ENCODE measurements around the gene WDHD1. TPM values are rescaled to one million over a fixed set of nuclear protein-coding genes. Genes with fewer than 3 reads are reported as not detected.
"Not testable (repeated sequence)": the region's sequence is repeated elsewhere in the genome, so short reads cannot be mapped to it uniquely, and the experiment has no call there.

The WDHD1 gene
- polyA plus RNA-seq, 1 donor (not counting 4 experiments of a cell fraction or from before 2014, with no cell fraction given) = 13.0 TPM

GRCh38 chr14:54916101-54916500 lies 110.8 kb downstream of the WDHD1 start:
- no peak for DNase-seq (ENCODE audit: low read depth, low spot score)
- Histone ChIP-seq H3K4me1 (ENCODE audit: control insufficient read depth, extremely low read depth, insufficient read depth, low read length) (no peaks in the 10 kb centered on the region), H3K79me2 (ENCODE audit: control insufficient read depth, insufficient read depth, low read length) (no peaks in the 10 kb centered on the region), H3K9me3 (ENCODE audit: control insufficient read depth, low read depth, low read length) (no peaks in the 10 kb centered on the region), H3K9me1 (ENCODE audit: control insufficient read depth, extremely low read depth, insufficient read depth, low read length) (no peaks in the 10 kb centered on the region), H3K9ac (ENCODE audit: control insufficient read depth, extremely low read depth, insufficient read depth, low read length) (no peak overlapping the region), H3K36me3 (ENCODE audit: control insufficient read depth in 2 of 2, extremely low read depth in 1 of 2, insufficient read depth in 2 of 2, low read length in 2 of 2) (no peaks in the 10 kb centered on the region), H3K27ac (ENCODE audit: control insufficient read depth, insufficient read depth, low read length) (no peak overlapping the region), H3K4me2 (ENCODE audit: control insufficient read depth, extremely low read depth, insufficient read depth, low read depth, low read length) (no peak overlapping the region), H4K20me1 (ENCODE audit: control insufficient read depth, extremely low read depth, insufficient read depth, low read length) (no peaks in the 10 kb centered on the region), H2AFZ (ENCODE audit: control insufficient read depth, low read length) (no peak overlapping the region), H3K4me3 (ENCODE audit: control insufficient read depth in 2 of 3, extremely low read depth in 1 of 3, insufficient read depth in 2 of 3, low read depth in 1 of 3, low read length in 3 of 3) (no peak overlapping the region), H3K27me3 (ENCODE audit: control insufficient read depth, extremely low read depth, insufficient read depth, low read length) (no peaks in the 10 kb centered on the region)
- no peak for FAIRE-seq
- TF ChIP-seq CTCF (optimal IDR thresholded peaks at IDR 0.05 in 1 of 3, IDR thresholded peaks at IDR 0.05 in 1 of 3, conservative IDR thresholded peaks at IDR 0.05 in 1 of 3; ENCODE audit: extremely low read depth in 1 of 3, insufficient read depth in 2 of 3, low read length in 3 of 3) = no peak
- no peak for TF ChIP-seq EZH2 (IDR thresholded peaks at IDR 0.05; ENCODE audit: low read length)
- dilution Hi-C loops (cut with MboI; ENCODE audit: extremely low pct_ligation_motif_present, low sequenced_read_pairs) = no loop called here

GRCh38 chr14:54909817-54910558 lies 116.9 kb downstream of the WDHD1 start:
- H3K4me3 ChIP-seq (ENCODE audit: control insufficient read depth in 2 of 3, extremely low read depth in 1 of 3, insufficient read depth in 2 of 3, low read depth in 1 of 3, low read length in 3 of 3) = no peak overlapping the region
- no peaks in the 10 kb centered on the region for H3K27me3 ChIP-seq (ENCODE audit: control insufficient read depth, extremely low read depth, insufficient read depth, low read length)
- no peaks in the 10 kb centered on the region for H3K9me3 ChIP-seq (ENCODE audit: control insufficient read depth, low read depth, low read length)
- no peak overlapping the region for H3K9ac ChIP-seq (ENCODE audit: control insufficient read depth, extremely low read depth, insufficient read depth, low read length)
- H3K36me3 ChIP-seq (ENCODE audit: control insufficient read depth in 2 of 2, extremely low read depth in 1 of 2, insufficient read depth in 2 of 2, low read length in 2 of 2) = no peaks in the 10 kb centered on the region
- no peaks in the 10 kb centered on the region for H3K9me1 ChIP-seq (ENCODE audit: control insufficient read depth, extremely low read depth, insufficient read depth, low read length)
- DNase-seq (ENCODE audit: low read depth, low spot score) = no peak
- TF ChIP-seq EZH2 (IDR thresholded peaks at IDR 0.05; ENCODE audit: low read length) = no peak
- no peak for TF ChIP-seq CTCF (optimal IDR thresholded peaks at IDR 0.05 in 1 of 3, IDR thresholded peaks at IDR 0.05 in 1 of 3, conservative IDR thresholded peaks at IDR 0.05 in 1 of 3; ENCODE audit: extremely low read depth in 1 of 3, insufficient read depth in 2 of 3, low read length in 3 of 3)
- FAIRE-seq = no peak
- no peak overlapping the region for H3K27ac ChIP-seq (ENCODE audit: control insufficient read depth, insufficient read depth, low read length)
- dilution Hi-C loops (cut with MboI; ENCODE audit: extremely low pct_ligation_motif_present, low sequenced_read_pairs) = no loop called here
- H4K20me1 ChIP-seq (ENCODE audit: control insufficient read depth, extremely low read depth, insufficient read depth, low read length) = no peaks in the 10 kb centered on the region
- no peak overlapping the region for H2AFZ ChIP-seq (ENCODE audit: control insufficient read depth, low read length)
- H3K79me2 ChIP-seq (ENCODE audit: control insufficient read depth, insufficient read depth, low read length) = no peaks in the 10 kb centered on the region
- H3K4me1 ChIP-seq (ENCODE audit: control insufficient read depth, extremely low read depth, insufficient read depth, low read length) = no peaks in the 10 kb centered on the region
- H3K4me2 ChIP-seq (ENCODE audit: control insufficient read depth, extremely low read depth, insufficient read depth, low read depth, low read length) = no peak overlapping the region

- H2AFZ ChIP-seq (ENCODE audit: control insufficient read depth, low read length); H3K9ac ChIP-seq (ENCODE audit: control insufficient read depth, extremely low read depth, insufficient read depth, low read length); DNase-seq (ENCODE audit: low read depth, low spot score); dilution Hi-C loops (cut with MboI; ENCODE audit: extremely low pct_ligation_motif_present, low sequenced_read_pairs); H3K4me3 ChIP-seq (ENCODE audit: control insufficient read depth in 2 of 3, extremely low read depth in 1 of 3, insufficient read depth in 2 of 3, low read depth in 1 of 3, low read length in 3 of 3); H3K9me3 ChIP-seq (ENCODE audit: control insufficient read depth, low read depth, low read length); H3K4me2 ChIP-seq (ENCODE audit: control insufficient read depth, extremely low read depth, insufficient read depth, low read depth, low read length); H3K79me2 ChIP-seq (ENCODE audit: control insufficient read depth, insufficient read depth, low read length); H3K4me1 ChIP-seq (ENCODE audit: control insufficient read depth, extremely low read depth, insufficient read depth, low read length); H3K27ac ChIP-seq (ENCODE audit: control insufficient read depth, insufficient read depth, low read length); H3K27me3 ChIP-seq (ENCODE audit: control insufficient read depth, extremely low read depth, insufficient read depth, low read length); H4K20me1 ChIP-seq (ENCODE audit: control insufficient read depth, extremely low read depth, insufficient read depth, low read length); H3K9me1 ChIP-seq (ENCODE audit: control insufficient read depth, extremely low read depth, insufficient read depth, low read length); H3K36me3 ChIP-seq (ENCODE audit: control insufficient read depth in 2 of 2, extremely low read depth in 1 of 2, insufficient read depth in 2 of 2, low read length in 2 of 2); FAIRE-seq: not testable (repeated sequence)
Observed at GRCh38 chr14:54908973-54909372, 117.9 kb downstream of the WDHD1 start.
